GM21381 (cell line): ENCODE results near the gene HYAL2.

Experiments used
- ATAC-seq: cut with Tn5 transposase; IDR thresholded peaks from one replicate; pipeline ENCODE4 v1.9.1; 2021; ENCODE audit warnings: mild to moderate bottlenecking, moderate library complexity; ENCODE audit not compliant: unreplicated experiment

Gene HYAL2

GRCh38 chr3:50322386-50323091, at the start of gene HYAL2:
Gene HYAL2 (minus strand): TSS chr3:50322745. CDS start chr3:50320489, 2,256 bp downstream.
- no peak for ATAC-seq

GRCh38 chr3:50371133-50371685, 48.7 kb upstream of the HYAL2 start:
- no peak for ATAC-seq

- no peak for ATAC-seq
These were observed 48.0 kb upstream of the HYAL2 start for GRCh38 chr3:50370594-50370993.

- ATAC-seq: no peak
These were observed 46.6 kb upstream of the HYAL2 start for GRCh38 chr3:50369012-50369670.

- ATAC-seq: no peak
These were observed 43.3 kb upstream of the HYAL2 start for GRCh38 chr3:50365842-50366220.

- ATAC-seq: peak; percentile 87
These were observed 42.7 kb upstream of the HYAL2 start for GRCh38 chr3:50365080-50365841.

- no peak for ATAC-seq
These were observed 42.1 kb upstream of the HYAL2 start for GRCh38 chr3:50364573-50365079.

- no peak for ATAC-seq
These were observed 37.2 kb upstream of the HYAL2 start for GRCh38 chr3:50359760-50360110.

GRCh38 chr3:50358911-50359759, 36.6 kb upstream of the HYAL2 start, which contains the start of gene TMEM115:
Gene TMEM115 (minus strand): TSS chr3:50359521. CDS start chr3:50359063, 458 bp downstream.
- ATAC-seq: peak; percentile 99

- no peak for ATAC-seq
These were observed 35.9 kb upstream of the HYAL2 start for GRCh38 chr3:50358355-50358910.

GRCh38 chr3:50357481-50357880, 34.9 kb upstream of the HYAL2 start:
- ATAC-seq: no peak

GRCh38 chr3:50356553-50356952, 34.0 kb upstream of the HYAL2 start:
- no peak for ATAC-seq

GRCh38 chr3:50355829-50356552, 33.4 kb upstream of the HYAL2 start:
- no peak for ATAC-seq

GRCh38 chr3:50354850-50355249, 32.3 kb upstream of the HYAL2 start:
- no peak for ATAC-seq

- no peak for ATAC-seq
These were observed 31.7 kb upstream of the HYAL2 start for GRCh38 chr3:50354186-50354764.

- ATAC-seq: no peak
These were observed 30.9 kb upstream of the HYAL2 start for GRCh38 chr3:50353245-50354004.

GRCh38 chr3:50352781-50353180, 30.2 kb upstream of the HYAL2 start:
- ATAC-seq: no peak

- ATAC-seq: no peak
These were observed 28.8 kb upstream of the HYAL2 start for GRCh38 chr3:50351323-50351697.
